Stimulated activated naive CD4-positive, alpha-beta T cell (primary cell): ENCODE measurements around the gene C20orf144.
"Not testable (repeated sequence)": the region's sequence is repeated elsewhere in the genome, so short reads cannot be mapped to it uniquely, and the experiment has no call there.

Experiments used
- DNase-seq, 6 experiments: peaks; one replicate each; lab custom pipeline; 2025; lab: John Stamatoyannopoulos, UW

Gene C20orf144

GRCh38 chr20:33693741-33694638 is 31.9 kb downstream of the C20orf144 start:
- DNase-seq, result no peak

GRCh38 chr20:33694639-33695012 is 32.5 kb downstream of the C20orf144 start:
- no peak for DNase-seq

- no peak for DNase-seq
Measured at GRCh38 chr20:33696448-33696847, 34.3 kb downstream of the C20orf144 start.

GRCh38 chr20:33697129-33697528 is 35.0 kb downstream of the C20orf144 start:
- DNase-seq, result no peak

- DNase-seq, result not testable (repeated sequence)
Measured at GRCh38 chr20:33698966-33699365, 36.8 kb downstream of the C20orf144 start.

- DNase-seq, result not testable (repeated sequence)
Measured at GRCh38 chr20:33700696-33701441, 38.7 kb downstream of the C20orf144 start.

GRCh38 chr20:33701629-33702450 is 39.7 kb downstream of the C20orf144 start:
- DNase-seq, result no peak

GRCh38 chr20:33702861-33703260 is 40.7 kb downstream of the C20orf144 start:
- DNase-seq, result no peak

GRCh38 chr20:33703498-33704137 is 41.5 kb downstream of the C20orf144 start:
- DNase-seq, result no peak

GRCh38 chr20:33704197-33704924 is 42.2 kb downstream of the C20orf144 start:
- DNase-seq, result no peak

GRCh38 chr20:33707668-33708067 is 45.5 kb downstream of the C20orf144 start:
- no peak for DNase-seq

- no peak for DNase-seq
Measured at GRCh38 chr20:33709398-33709797, 47.3 kb downstream of the C20orf144 start.

GRCh38 chr20:33709905-33710541 is 47.9 kb downstream of the C20orf144 start:
- no peak for DNase-seq

- DNase-seq, result no peak
Measured at GRCh38 chr20:33710681-33711445, 48.7 kb downstream of the C20orf144 start.

GRCh38 chr20:33711446-33711738 is 49.3 kb downstream of the C20orf144 start:
- no peak for DNase-seq
